ENCODE data around the gene FAM107B.

DNA sequence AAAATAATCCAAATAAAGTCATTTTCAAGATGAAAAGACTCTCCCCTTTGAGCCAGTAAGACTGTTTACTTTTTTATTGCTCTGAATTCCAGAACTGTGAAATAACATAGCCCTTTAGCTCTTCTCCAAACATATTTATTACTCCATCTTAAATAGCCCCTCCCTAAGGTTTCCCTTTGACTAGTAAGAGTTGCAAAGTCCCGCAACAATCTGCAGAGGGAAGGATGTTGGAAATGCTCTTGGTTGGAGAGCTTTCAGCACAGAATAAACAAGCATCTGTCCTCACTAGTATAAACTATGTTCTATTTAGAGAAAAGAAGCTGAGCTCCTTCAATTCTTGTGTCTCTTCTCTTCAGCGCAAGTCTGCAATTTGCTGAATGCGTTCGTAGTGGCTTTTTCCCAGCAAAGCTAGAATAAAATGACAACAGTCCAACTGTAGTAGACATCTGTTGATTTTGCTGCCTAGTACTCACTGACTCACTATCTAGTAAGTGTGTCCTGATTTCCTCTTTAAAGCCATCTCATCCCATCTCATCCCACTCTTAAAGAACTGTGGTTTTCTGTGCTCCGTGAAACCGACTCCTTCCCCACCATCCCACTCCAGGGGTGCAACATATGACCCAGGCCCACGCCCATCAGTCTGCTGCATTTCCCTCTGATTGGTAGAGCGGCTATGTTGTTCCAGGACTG, 104.0 kb downstream of the FAM107B start:
- TF ChIP-seq CEBPB (IDR thresholded peaks at IDR 0.05; ENCODE audit: low read depth, low read length) = no peak
- TF ChIP-seq POLR2A (IDR thresholded peaks at IDR 0.05; ENCODE audit: low read depth, low read length) = no peak
- TF ChIP-seq, protein P1, sequence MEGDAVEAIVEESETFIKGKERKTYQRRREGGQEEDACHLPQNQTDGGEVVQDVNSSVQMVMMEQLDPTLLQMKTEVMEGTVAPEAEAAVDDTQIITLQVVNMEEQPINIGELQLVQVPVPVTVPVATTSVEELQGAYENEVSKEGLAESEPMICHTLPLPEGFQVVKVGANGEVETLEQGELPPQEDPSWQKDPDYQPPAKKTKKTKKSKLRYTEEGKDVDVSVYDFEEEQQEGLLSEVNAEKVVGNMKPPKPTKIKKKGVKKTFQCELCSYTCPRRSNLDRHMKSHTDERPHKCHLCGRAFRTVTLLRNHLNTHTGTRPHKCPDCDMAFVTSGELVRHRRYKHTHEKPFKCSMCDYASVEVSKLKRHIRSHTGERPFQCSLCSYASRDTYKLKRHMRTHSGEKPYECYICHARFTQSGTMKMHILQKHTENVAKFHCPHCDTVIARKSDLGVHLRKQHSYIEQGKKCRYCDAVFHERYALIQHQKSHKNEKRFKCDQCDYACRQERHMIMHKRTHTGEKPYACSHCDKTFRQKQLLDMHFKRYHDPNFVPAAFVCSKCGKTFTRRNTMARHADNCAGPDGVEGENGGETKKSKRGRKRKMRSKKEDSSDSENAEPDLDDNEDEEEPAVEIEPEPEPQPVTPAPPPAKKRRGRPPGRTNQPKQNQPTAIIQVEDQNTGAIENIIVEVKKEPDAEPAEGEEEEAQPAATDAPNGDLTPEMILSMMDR (conservative IDR thresholded peaks at IDR 0.05; ENCODE audit: low read depth, low read length) = no peak
- TF ChIP-seq, protein P2, sequence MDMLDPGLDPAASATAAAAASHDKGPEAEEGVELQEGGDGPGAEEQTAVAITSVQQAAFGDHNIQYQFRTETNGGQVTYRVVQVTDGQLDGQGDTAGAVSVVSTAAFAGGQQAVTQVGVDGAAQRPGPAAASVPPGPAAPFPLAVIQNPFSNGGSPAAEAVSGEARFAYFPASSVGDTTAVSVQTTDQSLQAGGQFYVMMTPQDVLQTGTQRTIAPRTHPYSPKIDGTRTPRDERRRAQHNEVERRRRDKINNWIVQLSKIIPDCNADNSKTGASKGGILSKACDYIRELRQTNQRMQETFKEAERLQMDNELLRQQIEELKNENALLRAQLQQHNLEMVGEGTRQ (IDR thresholded peaks at IDR 0.05; ENCODE audit: low read depth, low read length) = no peak
- TF ChIP-seq RCOR1 (IDR thresholded peaks at IDR 0.05; ENCODE audit: insufficient replicate concordance, low read length) = no peak
- TF ChIP-seq BHLHE40 (IDR thresholded peaks at IDR 0.05; ENCODE audit: low read depth, low read length) = no peak
- no peak for TF ChIP-seq NFE2L2 (IDR thresholded peaks at IDR 0.05; ENCODE audit: low read depth, low read length)
- no peak for TF ChIP-seq CHD1 (IDR thresholded peaks at IDR 0.05; ENCODE audit: low read depth, low read length)
- TF ChIP-seq SMC3 (IDR thresholded peaks at IDR 0.05; ENCODE audit: low read depth, low read length) = no peak
- no peak for TF ChIP-seq RFX5 (IDR thresholded peaks at IDR 0.05; ENCODE audit: low read depth, low read length)
- no peak for TF ChIP-seq MXI1 (IDR thresholded peaks at IDR 0.05; ENCODE audit: borderline replicate concordance, low read depth, low read length)

Measured in IMR-90 (cell line).